RKO (cell line): ENCODE measurements around the gene HHAT.

Experiments used
- DNase-seq: peaks from one replicate; pipeline ENCODE4 v3.0.0-alpha.2; 2016; ENCODE audit warnings: low spot score

Gene HHAT

GRCh38 chr1:210487021-210487420, 158.3 kb downstream of the HHAT start:
- no peak for DNase-seq

GRCh38 chr1:210489491-210489890, 160.8 kb downstream of the HHAT start:
- no peak for DNase-seq

GRCh38 chr1:210490781-210491180, 162.1 kb downstream of the HHAT start:
- DNase-seq, result no peak

GRCh38 chr1:210496063-210496462, 167.4 kb downstream of the HHAT start:
- no peak for DNase-seq

- no peak for DNase-seq
These were observed 171.3 kb downstream of the HHAT start for GRCh38 chr1:210499956-210500355.

GRCh38 chr1:210500831-210501230, 172.1 kb downstream of the HHAT start:
- no peak for DNase-seq

GRCh38 chr1:210504286-210504685, 175.6 kb downstream of the HHAT start:
- DNase-seq, result no peak

- no peak for DNase-seq
These were observed 177.1 kb downstream of the HHAT start for GRCh38 chr1:210505601-210506496.

- no peak for DNase-seq
These were observed 178.0 kb downstream of the HHAT start for GRCh38 chr1:210506689-210507088.

GRCh38 chr1:210516092-210516656, 187.5 kb downstream of the HHAT start:
- no peak for DNase-seq

- DNase-seq, result no peak
These were observed 188.2 kb downstream of the HHAT start for GRCh38 chr1:210516697-210517459.

GRCh38 chr1:210523830-210524229, 195.1 kb downstream of the HHAT start:
- no peak for DNase-seq

GRCh38 chr1:210525716-210526454, 197.2 kb downstream of the HHAT start:
- DNase-seq, result no peak

- no peak for DNase-seq
These were observed 198.4 kb downstream of the HHAT start for GRCh38 chr1:210527091-210527490.

- DNase-seq, result no peak
These were observed 202.9 kb downstream of the HHAT start for GRCh38 chr1:210531475-210532222.

- no peak for DNase-seq
These were observed 203.5 kb downstream of the HHAT start for GRCh38 chr1:210532223-210532598.

GRCh38 chr1:210535761-210536160, 207.1 kb downstream of the HHAT start:
- DNase-seq, result no peak

GRCh38 chr1:210536254-210536961, 207.7 kb downstream of the HHAT start:
- DNase-seq, result no peak

- DNase-seq, result no peak
These were observed 211.6 kb downstream of the HHAT start for GRCh38 chr1:210540288-210540687.

GRCh38 chr1:210541680-210542358, 213.1 kb downstream of the HHAT start:
- DNase-seq, result no peak
